AG08395 (cell line): ENCODE measurements around the gene SORCS2.
A peak's percentile ranks its signal among the peaks of the same experiment; 100 is the strongest.

Source experiments
- DNase-seq: peaks from one replicate; pipeline ENCODE4 v3.0.0; 2012; ENCODE audit warnings: mixed read lengths, low spot score

SORCS2 gene

DNA sequence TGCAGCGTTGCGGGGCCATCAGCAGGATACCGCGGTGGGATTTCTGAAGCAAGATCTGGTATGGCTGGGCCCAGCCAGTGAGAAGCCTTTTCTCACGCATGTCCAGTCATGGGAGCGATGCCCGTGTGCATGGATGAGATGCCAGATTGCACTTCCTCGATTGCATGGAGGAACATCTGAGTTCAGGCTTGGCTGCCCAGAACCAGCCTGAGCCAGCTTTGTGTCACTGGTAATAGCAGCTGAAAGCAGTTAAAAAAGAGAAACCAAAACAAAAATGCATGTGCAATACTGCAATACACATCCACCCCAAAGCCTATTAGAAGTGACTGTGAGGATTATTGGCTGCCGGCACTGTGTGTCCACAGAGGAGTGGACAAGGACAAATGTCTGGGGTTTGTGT is 183.1 kb downstream of the SORCS2 start:
- peak; percentile 86 for DNase-seq

DNA sequence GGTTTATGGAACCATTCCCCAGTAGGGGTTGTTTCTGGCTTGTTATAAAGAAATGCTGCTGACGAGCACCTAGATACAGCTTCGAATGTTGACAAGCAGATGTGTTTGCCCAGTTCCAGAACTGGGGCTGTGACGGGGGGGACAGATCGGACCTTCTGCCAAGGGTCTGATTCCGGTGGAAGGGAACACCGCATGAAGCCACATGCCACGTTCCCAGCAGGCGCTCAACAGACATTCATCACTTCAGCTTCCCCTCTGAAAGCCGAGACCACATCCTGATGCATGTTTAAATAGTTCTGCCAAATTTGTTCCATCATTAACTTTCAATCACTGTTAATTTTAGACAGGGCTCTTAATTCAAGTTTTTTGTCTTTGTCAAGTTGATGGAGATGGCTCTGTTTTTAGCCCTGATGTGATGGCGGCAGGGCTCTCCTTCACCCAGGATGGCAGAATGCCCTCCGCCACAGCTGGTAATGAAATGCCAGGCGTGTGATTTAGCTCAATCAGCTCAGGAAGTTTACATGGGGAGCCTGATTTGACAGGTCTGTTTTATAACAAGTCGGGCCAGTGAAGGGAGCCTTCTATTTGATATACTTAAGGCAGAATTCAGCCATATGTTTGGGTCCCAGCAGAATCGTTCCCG is 185.0 kb downstream of the SORCS2 start:
- no peak for DNase-seq

DNA sequence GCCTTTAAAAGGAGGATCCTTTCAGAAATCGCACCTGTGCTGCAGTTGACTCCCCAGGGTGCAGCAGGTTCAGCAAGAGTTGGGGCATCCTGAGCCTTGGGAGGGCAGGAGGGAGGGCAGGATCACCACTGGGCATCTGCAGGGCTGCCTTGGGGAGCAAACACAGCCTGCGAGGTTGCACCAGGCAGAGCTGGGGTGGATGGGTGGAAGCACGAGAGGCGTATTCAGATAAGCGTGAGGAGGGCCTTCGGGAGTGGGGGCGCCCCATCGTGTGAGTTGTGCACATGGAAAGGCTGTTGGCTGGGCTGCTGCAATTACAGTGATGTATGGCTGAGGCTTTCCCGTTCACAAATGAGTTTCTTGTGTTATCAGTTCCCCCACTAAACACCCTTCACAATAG is 186.8 kb downstream of the SORCS2 start:
- no peak for DNase-seq

DNA sequence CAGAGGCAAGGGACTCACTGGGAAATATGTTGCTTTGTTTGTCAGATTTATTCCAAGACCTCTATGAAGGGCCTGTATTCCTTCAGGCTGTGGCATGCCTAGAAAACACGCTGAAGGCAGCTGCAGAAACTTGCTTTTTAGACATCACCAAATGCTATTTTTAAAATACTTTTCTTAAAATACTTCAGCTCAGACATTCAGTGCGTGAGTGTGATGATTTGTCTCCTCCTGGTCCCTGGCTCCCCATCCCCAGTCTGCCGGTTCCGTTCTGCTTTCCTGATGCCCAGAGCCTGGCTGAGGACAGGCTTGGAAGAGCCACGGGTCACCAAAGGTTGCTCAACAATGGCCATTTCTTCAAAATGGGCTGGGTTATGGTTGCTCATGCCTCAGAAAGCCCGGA is 187.4 kb downstream of the SORCS2 start:
- no peak for DNase-seq

DNA sequence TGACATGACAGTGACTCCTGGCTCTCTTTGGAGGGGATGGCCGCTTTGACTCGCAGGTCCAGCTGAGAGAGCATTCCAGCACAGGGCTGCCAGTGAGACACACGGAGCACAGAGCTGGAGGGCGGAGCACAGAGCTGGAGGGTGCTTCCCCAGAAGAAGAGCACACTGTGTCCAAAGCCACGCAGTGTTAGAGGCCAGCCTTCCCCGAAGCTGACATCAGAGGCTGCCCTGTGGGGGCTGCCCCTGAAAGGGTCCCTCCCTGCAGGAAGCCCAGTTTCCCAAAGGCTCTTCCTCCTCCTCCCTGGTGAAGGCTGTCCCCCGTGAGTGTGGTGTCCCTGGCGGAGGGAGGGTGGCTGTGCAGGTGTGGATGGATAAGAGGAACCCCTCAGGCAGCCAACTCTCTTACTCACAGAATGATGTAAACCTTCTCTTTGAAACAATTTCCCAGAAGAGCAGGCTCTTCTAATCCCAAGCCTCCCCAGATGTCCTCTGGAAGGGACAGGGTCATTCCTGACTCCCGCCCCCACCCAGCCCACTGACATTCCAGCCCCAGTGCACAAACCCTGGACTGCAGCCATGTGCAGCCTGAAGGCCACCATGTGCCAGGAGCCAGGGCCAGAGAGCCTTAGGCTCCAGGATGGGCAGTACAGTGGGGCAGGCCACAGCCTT is 189.0 kb downstream of the SORCS2 start:
- peak; percentile 35 for DNase-seq

DNA sequence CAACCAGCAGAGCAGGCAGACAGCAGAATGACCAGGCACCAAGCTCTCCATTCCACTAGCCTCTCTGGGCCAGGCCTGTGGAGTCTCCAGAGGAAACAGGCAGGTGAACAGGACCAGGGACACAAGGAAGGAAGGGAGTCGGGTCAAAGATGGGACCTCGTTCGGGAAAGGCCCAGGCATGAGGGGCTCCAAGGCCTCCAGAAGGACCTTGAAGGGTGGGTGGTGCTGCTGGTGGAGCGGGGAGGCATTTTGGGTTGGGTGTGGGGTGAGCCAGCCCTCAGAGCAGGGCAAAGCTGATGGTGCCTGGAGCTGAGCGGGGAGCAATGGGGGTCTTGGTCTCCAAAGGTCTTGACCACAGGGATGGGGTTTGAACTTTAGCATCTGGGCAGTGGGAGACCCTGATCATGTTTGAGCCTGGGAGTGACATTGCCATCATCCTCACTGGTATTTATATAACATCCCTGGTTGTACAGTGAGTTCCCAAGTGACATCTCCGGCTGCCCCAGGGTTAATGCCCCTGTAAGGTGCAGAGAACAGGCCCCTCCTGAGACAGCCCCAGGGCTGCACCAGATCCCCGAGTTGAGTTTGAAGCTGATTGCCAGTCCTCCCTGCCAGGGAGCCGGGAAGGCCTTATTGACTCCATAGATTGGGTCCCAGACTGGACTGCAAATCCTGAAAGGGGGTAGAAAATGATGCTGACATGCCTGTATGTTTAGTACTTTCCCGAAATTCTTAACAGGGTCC is 189.7 kb downstream of the SORCS2 start:
- no peak for DNase-seq

DNA sequence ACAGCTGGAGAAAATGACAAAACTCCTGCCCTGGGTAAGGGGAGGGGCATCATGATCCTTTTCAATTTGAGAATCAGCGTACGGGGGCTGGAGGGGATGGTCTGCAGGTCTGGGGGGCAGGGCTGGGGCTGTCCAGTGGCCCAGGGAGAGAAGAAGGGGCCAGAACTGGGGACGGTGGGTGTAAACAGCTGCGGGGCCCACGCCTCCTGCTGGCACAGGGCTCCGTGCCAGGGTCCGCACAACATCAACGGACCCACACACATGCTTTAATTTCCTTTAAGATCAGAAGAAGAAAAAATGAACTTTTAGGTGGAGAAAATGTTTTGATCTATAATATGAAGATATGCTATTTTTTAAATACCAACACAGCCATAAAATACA is 190.3 kb downstream of the SORCS2 start:
- DNase-seq = no peak

DNA sequence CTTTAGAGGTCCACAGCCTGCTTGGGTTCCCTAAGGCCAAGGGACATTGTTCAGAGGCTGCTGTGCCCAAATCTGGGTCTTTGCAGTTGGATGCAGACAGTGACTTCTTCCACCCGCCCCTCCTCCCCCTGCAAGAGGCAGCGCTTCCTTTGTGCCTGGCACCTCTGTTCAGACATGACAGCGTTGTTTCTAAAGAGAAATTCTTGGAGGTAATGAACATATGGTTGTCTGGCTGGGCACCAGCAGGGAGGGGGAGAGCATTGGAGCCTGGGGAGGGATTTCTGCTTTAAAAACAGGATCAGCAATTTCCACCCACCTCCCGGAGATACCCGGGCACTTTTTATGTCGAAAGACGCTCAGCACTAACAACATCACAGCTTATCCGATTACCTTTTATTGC is 190.9 kb downstream of the SORCS2 start:
- no peak for DNase-seq

DNA sequence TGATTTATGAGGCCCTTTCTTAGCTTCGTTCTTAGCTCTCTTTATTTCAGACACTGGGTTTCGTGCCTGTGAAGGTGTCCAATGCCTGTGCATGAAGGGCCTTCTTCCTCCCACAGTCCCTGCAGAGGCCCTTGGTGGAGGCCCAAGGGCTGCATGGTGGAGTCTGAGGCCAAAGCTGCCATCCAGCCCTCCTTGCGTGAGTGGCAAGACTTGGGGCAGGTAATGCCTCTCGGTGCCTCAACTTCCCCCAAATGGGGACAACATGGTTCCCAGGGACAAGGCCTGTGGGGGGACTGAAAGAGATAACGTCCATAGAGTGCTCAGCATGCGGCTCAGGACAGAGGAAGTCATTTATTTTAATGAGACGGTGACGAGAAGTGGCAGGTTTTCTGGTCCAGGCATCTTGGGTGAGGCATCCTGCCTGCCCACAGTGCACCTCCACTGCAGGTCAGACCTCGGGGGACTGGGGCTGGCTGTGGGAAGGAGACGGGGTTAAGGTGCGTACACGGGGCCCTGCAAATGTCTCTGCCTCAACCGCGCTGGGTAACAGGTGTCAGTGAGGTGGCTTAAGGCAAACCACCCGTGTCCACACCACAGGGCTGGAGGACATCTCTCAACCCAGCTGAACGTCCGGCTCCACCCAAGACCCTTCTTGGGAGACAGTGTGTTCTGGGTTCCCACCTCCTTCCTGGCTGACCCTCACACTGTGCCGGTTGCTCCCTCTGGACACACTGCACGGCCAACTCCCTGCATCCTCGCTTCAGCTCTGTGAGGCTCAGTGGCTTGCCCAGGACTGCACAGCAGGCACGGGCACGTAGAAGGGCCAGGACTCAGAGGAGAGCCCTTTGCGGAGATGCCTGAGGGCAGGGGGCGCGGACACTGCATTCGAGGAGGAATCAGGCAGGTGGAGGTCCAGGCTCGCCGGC is 191.9 kb downstream of the SORCS2 start:
- DNase-seq = no peak

DNA sequence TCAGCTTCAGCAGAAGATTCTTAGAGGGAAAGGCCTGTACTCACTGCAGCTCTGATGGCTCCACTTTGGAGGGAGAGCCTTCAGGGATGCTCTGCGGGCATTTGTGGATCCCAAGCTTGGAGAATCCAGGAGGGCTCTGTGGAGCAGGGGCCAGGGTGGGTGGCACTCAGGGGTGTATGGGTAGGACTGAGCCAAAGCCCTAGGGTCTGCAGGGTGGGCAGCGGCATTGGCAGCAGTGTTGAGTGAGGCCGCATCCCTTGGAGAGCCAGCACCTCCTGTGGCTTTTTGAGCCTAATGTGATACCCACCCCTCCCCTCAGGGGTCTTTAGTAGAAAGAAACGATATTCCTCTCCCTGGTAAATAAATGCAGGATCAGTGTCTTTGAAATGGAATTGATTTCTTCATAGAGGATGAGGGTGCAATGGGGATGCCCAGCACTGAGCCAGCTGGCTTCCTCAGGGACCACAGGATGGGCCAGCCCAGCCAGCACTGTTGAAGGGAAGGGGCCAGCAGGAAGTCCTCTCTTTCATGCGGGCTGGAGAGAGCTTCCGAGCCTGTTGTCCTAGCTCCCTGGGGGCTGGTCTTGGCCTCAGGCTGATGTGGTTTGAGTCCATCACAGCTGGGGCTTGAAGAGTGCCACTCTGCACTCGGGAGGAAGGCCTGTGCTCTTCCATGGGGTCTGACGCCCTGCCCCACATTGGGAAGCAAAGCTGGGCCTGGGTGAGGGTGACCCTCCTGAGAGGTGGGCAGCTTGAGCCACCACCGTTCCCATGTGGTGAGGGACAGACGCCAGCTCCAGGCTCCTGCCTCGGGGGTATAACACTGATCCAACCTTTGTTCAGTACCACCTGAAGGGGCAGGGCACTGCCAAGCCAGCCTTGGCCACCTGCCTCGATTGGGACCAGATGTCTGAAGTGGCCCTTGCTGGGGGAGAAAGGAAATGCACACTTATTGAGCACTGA is 192.9 kb downstream of the SORCS2 start:
- no peak for DNase-seq

DNA sequence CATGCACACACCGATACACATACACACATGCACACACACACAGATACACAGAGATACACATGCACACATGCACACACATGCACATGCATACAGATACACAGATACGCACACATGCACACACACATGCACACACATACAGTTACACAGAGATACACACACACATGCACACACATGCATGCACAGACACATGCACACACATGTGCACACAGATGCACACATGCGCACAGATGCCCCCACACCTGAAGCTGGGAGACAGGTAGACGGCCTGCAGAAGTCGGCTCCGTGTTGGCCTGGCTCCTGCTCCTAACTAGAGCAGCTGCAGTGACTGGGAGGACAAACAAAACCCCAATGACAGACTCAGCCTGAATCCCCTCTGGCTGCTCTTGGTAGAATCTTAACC is 195.6 kb downstream of the SORCS2 start:
- no peak for DNase-seq

DNA sequence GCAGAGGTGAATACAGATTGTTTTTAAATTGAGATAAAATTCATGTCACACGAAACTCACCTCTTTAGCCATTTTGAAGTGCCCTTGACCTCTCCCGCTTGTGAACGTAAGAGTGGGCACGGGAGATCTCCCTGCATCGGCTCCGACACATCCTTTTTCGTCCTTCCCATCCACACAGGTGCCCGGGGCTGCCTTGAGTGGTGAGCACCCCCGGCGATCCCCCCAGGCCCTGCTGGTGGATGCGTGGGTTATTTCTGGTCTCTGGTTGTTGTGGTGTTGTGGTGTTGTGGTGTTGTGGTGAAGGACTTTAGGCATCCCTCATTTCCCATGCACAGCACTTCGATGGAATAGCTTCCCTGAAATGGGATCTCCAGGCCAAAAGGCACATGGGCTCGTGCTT is 196.3 kb downstream of the SORCS2 start:
- DNase-seq = no peak

DNA sequence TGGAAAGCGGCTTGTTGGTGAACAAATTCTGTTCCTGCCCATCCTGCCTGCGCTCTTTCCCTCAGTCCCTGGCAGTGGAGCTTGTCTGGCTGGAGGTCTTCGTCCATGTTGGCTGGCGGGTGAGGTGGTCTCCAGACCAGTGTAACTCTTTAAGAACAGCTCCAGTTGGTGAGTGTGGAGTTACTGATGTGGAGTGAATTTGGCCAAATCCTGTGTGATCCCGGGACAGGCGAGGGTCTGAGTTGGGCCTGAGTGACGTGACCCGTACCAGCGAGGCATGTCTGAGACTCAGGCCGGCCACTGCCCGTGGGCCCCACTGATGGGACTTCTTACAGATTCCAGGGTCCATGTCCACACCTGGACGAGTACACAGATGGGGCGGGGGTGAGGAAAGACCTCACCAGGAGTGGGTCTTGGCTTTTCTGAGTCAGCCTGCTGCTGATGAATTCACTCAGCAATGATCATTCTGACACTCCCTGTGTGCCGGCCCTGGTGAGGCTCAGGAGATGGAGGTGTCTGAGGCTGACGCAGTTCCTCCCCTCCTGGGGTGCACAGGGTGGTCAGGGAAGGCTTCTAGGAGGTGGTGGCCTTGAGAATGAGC is 196.9 kb downstream of the SORCS2 start:
- DNase-seq = no peak

DNA sequence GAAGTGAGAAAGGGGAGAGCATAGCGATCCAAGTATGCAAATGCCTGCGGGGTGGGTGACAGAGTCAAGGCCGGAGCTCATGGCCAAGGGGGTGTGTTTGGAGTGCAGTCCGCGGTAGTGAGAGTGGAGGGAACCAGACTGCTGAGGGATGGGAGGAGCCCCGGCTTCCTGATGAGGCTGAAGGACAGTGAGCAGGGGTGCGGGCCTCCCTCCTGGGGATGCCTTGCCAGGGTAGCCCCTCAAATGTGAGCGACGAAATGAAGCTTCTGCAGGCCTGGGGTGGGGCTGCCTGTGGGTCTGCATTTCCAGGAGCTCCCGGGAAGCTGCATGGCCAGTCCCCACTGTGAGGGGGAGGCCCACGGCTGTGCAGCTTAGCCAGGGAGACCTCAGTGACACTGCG is 197.4 kb downstream of the SORCS2 start:
- DNase-seq = no peak

DNA sequence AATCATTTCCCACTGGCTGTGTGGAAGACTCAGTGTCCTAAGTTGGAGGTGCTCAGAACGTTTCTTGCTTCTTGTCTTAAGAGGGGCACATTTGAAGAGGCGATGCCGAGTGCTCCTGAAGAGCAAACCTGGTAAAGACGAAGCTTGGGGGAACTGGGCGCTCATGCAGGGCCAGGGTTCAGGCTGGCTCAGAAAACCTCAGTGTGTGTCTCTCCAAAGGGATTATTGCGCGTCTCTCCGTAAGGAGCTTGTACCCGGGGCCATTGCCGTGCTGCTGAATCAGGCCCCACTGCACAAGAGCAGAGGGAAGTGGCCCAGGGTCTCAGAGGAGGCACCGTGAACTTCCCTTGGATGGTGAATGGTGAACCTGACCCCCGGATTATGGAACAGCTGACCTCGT is 198.0 kb downstream of the SORCS2 start:
- no peak for DNase-seq

DNA sequence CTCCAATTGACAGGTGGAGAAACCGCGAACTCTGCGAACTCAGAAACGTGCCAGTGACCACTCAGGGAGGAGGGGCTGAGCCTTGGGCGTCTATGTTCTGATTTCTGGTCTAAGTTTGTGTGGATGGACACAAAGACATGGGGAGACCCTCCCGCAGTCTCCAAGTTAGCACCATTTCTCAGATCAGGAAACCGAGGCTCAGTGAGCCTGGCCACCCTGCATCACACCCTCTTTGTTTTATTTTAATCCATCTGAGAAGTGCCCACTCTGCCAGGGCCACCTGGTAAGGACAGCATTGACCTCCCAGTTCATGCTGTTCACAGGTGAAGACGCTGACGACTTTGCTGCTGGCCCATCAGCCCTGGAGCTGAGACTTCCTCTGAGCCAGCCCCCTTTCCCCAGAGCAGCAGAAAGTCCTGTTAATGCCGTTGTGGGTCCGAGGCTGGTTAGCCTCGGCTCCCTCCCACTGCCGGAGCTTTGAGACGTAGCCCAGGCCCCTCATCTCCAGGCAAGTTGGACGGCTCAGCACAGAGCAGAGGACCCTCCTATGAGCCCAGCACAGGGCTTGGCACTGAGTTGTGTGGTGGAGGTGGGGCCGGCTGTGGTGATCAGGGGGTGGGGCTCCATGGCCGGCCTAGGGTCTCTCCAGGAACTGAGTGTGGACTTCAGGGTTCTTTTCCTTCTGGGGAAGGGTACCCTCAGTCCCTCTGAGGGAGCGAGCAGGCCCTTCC is 198.7 kb downstream of the SORCS2 start:
- no peak for DNase-seq

DNA sequence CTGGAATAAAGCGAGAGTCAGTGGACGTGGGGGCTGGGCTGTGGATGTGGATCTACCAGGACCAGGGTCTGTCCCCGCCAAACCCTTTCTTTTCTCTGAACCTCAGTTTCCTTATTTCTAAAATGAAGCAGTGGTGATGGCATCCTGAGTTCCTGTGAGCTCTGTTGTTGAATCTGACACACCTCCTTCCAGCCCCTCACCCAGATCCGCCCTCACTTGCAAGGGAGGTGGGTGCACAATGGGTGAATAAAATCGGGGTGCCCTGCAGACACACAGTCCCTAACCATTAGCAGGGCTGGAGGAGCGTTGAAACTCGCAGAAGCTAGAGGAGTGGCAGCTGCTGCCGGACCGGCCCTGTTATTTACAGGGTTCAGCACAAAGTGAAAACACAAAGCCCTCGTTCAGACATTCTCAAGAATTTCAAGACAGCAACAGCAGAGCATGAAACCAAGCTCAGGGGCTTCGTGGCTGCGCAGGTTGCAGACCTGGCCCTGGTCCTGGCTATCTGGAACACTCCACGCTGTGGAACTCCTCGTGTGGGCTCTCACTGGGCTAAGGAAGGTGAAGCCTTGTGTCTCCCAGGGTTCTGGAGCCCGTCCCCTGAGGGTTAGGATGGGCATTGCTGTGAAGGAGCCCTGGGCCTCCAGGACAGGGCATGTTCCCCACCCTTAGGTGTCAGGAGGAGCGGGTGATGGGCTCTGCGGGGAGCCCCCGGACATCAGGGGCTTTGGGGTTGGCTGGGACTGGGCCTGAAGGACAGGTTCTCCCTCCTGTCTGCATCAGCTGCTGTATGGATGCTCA is 199.5 kb downstream of the SORCS2 start:
- DNase-seq = no peak

DNA sequence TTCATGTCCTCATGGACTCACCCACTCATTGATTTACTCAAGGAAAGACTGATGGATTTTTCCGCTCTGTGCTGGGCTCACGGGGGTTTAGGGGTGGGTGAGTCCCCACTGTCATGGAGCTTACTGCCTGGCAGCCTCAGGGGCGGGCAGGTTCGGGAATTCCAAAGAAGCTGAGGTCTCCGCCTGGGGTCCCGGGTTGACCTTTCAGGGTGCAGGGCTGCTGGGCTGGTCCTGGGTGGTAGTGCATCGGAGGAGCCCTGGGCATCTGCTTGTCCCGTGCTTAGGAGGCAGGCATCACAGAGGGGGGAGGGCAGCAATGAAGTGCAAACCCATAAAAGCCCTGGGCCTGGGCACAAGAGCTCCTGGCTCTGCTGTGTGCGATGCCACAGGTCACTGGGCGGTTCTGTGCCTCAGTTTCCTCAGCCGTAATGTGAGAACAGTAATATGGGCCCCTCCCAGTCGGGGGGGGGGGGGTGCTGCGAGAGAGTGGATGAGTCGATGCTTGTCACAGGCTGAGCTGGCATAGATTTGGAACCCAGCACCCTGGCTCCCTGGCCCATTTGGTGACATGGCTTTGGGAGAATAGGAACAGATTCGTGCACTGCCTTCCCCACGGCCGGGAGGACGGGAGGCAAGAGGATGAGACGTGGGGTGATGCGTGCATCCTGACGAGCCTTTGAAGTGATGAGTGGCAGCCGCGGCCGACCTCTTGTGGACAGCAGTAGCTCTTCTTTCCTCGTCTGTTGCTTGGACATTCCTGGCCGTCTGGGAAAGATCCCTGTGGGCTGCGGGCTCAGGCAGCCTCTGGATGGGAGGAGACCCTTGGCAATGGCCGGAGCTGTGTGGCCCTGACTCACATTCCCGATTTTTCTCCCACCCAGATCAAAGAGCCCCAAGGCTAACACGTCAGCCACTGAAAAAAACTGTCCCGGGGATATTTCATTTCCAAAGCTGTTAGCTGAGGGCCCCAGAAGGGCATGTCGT is 200.4 kb downstream of the SORCS2 start:
- peak; percentile 54 for DNase-seq
